H1 (cell line): ENCODE results near the gene MYO3A. TPM values are rescaled to one million over a fixed set of nuclear protein-coding genes. Genes with fewer than 3 reads are reported as not detected.
A peak's percentile ranks its signal among the peaks of the same experiment; 100 is the strongest.

ENCODE experiments used
- ASH2L ChIP-seq: fragments of 200-600, 300-600 bp; sonication (generic); IDR thresholded peaks from one replicate; pipeline ENCODE4 v1.7.1; 2017; ENCODE audit warnings: low read length
- CBX5 ChIP-seq: fragments of 300-800, 300-1000 bp; sonication (generic); IDR thresholded peaks from 2 replicates; pipeline ENCODE4 v1.7.1; 2016; ENCODE audit warnings: antibody characterized with exemption, low read length, low read depth
- CEBPB ChIP-seq: IDR thresholded peaks from 2 replicates; pipeline ENCODE4 v1.6.1; 2012; ENCODE audit warnings: low read depth, low read length
- EP300 ChIP-seq, 2 experiments: IDR thresholded peaks; 1 replicate in 1 of 2; 2 replicates in 1 of 2; pipeline ENCODE4 v1.6.1; 2011 to 2012; ENCODE audit warnings: low read depth in 2 of 2, low read length in 2 of 2, mild to moderate bottlenecking in 2 of 2, borderline replicate concordance in 1 of 2, inconsistent platforms in 1 of 2, moderate library complexity in 1 of 2
- EZH2 ChIP-seq: fragments of 200-600 bp; sonication (generic); IDR thresholded peaks from 2 replicates; pipeline ENCODE4 v1.7.1; 2012; ENCODE audit warnings: low read depth, mild to moderate bottlenecking, moderate library complexity, low read length, inconsistent platforms; ENCODE audit not compliant: severe bottlenecking
- HDAC2 ChIP-seq, 2 experiments: fragments of 300-600 bp in 1 of 2; sonication (generic) in 1 of 2; IDR thresholded peaks; 2 replicates each; pipeline ENCODE4 v1.6.1; 2011 to 2012; ENCODE audit warnings: low read depth in 2 of 2, low read length in 2 of 2, mild to moderate bottlenecking in 2 of 2, moderate library complexity in 2 of 2, borderline replicate concordance in 1 of 2, inconsistent platforms in 1 of 2
- KDM4A ChIP-seq: IDR thresholded peaks from one replicate; pipeline ENCODE4 v1.7.1; 2012; ENCODE audit warnings: low read depth, mild to moderate bottlenecking, moderate library complexity, low read length, inconsistent platforms; ENCODE audit not compliant: severe bottlenecking
- NANOG ChIP-seq: IDR thresholded peaks from 2 replicates; pipeline ENCODE4 v1.6.1; 2011; ENCODE audit warnings: low read length, low read depth, mild to moderate bottlenecking, inconsistent platforms; ENCODE audit not compliant: insufficient read depth, poor library complexity, severe bottlenecking
- POLR2A ChIP-seq, 2 experiments: IDR thresholded peaks; 1 replicate in 1 of 2; 2 replicates in 1 of 2; pipeline ENCODE4 v1.6.1; 2011; ENCODE audit warnings: low read depth in 2 of 2, low read length in 2 of 2, mild to moderate bottlenecking in 2 of 2; ENCODE audit errors: control extremely low read depth in 1 of 2
- RNF2 ChIP-seq: fragments of 200-900, 300-1000 bp; sonication (generic); IDR thresholded peaks from 2 replicates; pipeline ENCODE4 v1.7.1; 2016; ENCODE audit warnings: borderline replicate concordance, low read depth, mild to moderate bottlenecking, antibody characterized with exemption, low read length; ENCODE audit not compliant: poor library complexity, severe bottlenecking; ENCODE audit errors: missing control alignments
- SP4 ChIP-seq: IDR thresholded peaks from 2 replicates; pipeline ENCODE4 v1.6.1; 2012; ENCODE audit warnings: low read length, inconsistent platforms
- SRF ChIP-seq: IDR thresholded peaks from 2 replicates; pipeline ENCODE4 v1.6.1; 2011; ENCODE audit warnings: mild to moderate bottlenecking, low read depth, low read length, moderate library complexity
- SUZ12 ChIP-seq: fragments of 200-600 bp; sonication (generic); IDR thresholded peaks from 2 replicates; pipeline ENCODE4 v1.6.1; 2012; ENCODE audit warnings: mild to moderate bottlenecking, inconsistent platforms, low read length, moderate library complexity, mixed read lengths
- polyA plus RNA-seq, 7 experiments: library from polyadenylated mRNA; depleted of rRNA in 3 of 7; stranded (reverse) in 5 of 7; unstranded in 2 of 7; fragments of >200 nt in 5 of 7; fragments of 200-250 nt in 2 of 7; gene quantifications; 1 replicate in 5 of 7; 2 replicates in 1 of 7; 4 replicates in 1 of 7; pipeline versions ENCODE4 v1.2.1 to v1.2.3, GENCODE V29; 2011 to 2013; ENCODE audit warnings: missing spikeins in 2 of 7, mixed read lengths in 2 of 7
- total RNA-seq: library from RNA; stranded (reverse); fragmentation: NEBNext Ultra II Directional; extraction: Animal tissue kit (Norgen Biotek cat#: 25700); gene quantifications from 2 replicates; pipeline ENCODE4 v1.2.1, GENCODE V29; 2021
- TF ChIP-seq, protein P1 (sequence below): IDR thresholded peaks from 2 replicates; pipeline ENCODE4 v1.6.1; 2012; ENCODE audit warnings: inconsistent platforms

The MYO3A gene
- total and polyA plus RNA-seq, 2 of the 8 experiments (the other 6 are each of a cell fraction or from before 2014, with no cell fraction given) = 3.9 to 5.3 TPM

DNA sequence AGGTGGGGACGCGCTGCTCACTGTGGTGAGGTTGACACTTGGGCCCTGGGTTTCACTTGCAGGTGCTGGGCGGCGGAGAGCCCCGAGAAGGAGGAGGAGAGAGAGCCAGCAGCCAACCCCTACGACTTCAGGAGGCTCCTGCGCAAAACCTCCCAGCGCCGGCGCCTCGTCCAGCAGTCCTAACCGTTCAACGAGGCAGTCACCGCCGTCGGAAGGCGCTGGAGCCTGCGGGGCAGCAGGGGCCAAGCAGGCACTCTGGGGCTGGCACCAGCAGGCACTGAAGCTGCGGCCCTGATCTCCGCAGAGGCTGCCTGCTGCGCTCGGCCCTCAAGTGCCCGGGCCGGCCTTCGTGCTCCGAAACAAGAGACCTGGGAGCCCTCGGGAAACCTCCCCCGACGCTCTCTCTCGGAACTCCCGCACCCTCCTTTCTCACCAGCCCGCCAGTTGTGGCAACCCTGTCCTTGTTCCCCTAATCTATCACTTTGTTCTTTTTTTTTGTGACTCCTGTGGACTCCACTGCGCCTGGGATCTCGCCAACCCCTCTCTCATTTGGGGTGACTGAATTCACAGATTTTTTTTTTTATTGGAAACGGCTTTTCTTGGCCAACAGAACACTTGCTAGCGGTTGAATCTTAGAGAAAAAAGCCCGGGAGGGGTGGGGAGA lies 277.9 kb downstream of the MYO3A start (continued):
- no peak for TF ChIP-seq EP300 (IDR thresholded peaks at IDR 0.05; ENCODE audit: borderline replicate concordance in 1 of 2, low read depth in 2 of 2, low read length in 2 of 2)
- peak; percentile 69 for TF ChIP-seq SUZ12
- TF ChIP-seq, protein P1, sequence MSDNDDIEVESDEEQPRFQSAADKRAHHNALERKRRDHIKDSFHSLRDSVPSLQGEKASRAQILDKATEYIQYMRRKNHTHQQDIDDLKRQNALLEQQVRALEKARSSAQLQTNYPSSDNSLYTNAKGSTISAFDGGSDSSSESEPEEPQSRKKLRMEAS = peak; percentile 20; the same call in 1 of the 2 replicates
- TF ChIP-seq POLR2A (IDR thresholded peaks at IDR 0.05; ENCODE audit: control extremely low read depth in 1 of 2, low read depth in 2 of 2, low read length in 2 of 2) = no peak
- peak; percentile 71 for TF ChIP-seq EZH2
- TF ChIP-seq HDAC2 (IDR thresholded peaks at IDR 0.05; ENCODE audit: borderline replicate concordance in 1 of 2, low read depth in 2 of 2, low read length in 2 of 2) = no peak
- TF ChIP-seq SRF = no peak
- no peak for TF ChIP-seq NANOG
- peak; percentile 33 for TF ChIP-seq KDM4A
- TF ChIP-seq RNF2 = peak; percentile 74
- no peak for TF ChIP-seq CBX5
- no peak for TF ChIP-seq CEBPB
- peak; percentile 45 for TF ChIP-seq ASH2L
- TF ChIP-seq SP4 = no peak
- TF ChIP-seq, all 59 proteins: peak for 10
